Mucosa of gallbladder (tissue), 1 donor: ENCODE measurements around the gene ZSCAN4. TPM values are rescaled to one million over a fixed set of nuclear protein-coding genes. Genes with fewer than 3 reads are reported as not detected.
A peak's percentile ranks its signal among the peaks of the same experiment; 100 is the strongest.

ENCODE experiments used
- DNase-seq: peaks from one replicate; pipeline ENCODE4 v3.0.0-alpha.2; 2020; ENCODE audit warnings: low spot score
- total RNA-seq: library from RNA; stranded (reverse); gene quantifications from one replicate; pipeline ENCODE4 v1.2.1, GENCODE V29; 2021
- donor health status: DM: no; HTN: no; CAD: no.

ZSCAN4 gene, protein sequence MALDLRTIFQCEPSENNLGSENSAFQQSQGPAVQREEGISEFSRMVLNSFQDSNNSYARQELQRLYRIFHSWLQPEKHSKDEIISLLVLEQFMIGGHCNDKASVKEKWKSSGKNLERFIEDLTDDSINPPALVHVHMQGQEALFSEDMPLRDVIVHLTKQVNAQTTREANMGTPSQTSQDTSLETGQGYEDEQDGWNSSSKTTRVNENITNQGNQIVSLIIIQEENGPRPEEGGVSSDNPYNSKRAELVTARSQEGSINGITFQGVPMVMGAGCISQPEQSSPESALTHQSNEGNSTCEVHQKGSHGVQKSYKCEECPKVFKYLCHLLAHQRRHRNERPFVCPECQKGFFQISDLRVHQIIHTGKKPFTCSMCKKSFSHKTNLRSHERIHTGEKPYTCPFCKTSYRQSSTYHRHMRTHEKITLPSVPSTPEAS
- not detected for total RNA-seq

DNA sequence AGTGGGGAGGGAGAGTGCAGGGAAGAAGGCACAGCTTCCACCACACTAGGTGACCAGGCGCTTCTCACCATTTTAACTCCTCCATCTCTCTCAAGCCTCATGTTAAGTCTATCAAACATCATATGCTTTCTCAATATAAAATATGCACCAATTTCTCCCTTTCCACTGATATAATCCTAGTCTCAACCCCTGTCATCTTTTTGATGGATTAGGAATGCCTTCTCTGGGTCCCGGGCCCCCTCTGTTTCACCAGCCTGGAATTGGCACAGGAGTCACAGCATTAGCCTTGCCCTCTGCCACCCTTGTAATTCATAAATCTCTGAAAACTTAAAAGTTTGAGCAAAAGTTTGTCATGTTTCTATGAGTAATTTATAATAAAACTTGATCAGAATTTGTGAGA lies at the start of gene ZSCAN4:
TSS of gene ZSCAN4 (plus strand) at position 301 of the 400 bp plus-strand sequence. CDS start 7,211 bp downstream, outside the sequence.
- no peak for DNase-seq

DNA sequence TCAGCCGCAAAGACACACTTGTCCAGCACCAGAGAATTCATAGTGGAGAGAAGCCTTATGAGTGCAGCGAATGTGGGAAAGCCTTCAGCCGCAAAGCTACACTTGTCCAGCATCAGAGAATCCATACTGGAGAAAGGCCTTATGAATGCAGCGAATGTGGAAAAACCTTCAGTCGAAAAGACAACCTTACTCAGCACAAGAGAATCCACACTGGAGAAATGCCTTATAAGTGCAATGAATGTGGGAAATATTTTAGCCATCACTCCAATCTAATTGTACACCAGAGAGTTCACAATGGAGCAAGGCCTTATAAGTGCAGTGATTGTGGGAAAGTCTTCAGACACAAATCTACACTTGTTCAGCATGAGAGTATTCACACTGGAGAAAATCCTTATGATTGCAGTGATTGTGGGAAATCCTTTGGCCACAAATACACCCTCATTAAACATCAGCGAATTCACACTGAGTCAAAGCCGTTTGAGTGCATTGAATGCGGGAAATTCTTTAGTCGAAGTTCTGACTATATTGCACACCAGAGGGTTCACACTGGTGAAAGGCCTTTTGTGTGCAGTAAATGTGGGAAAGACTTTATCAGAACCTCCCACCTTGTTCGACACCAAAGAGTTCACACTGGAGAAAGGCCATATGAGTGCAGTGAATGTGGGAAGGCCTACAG lies 47.9 kb upstream of the ZSCAN4 start:
- no peak for DNase-seq

DNA sequence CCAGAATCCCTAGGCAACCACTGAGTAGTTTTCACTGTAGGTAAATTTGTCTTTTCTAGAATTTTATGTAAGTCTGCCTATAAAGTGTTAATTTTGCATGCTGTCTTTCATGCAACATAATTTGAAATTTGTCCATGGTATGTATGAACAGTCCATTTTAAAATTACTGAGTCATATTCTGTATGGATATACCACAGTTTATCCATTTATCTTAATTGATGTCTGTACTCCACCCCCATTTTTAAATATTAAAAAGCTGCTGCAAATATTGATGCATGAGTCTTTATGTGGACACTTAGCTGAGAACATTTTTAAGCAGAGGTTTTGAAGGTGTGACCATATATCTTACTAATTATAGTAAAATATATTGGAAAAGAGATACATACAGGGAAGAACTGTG lies 45.6 kb upstream of the ZSCAN4 start:
- no peak for DNase-seq

DNA sequence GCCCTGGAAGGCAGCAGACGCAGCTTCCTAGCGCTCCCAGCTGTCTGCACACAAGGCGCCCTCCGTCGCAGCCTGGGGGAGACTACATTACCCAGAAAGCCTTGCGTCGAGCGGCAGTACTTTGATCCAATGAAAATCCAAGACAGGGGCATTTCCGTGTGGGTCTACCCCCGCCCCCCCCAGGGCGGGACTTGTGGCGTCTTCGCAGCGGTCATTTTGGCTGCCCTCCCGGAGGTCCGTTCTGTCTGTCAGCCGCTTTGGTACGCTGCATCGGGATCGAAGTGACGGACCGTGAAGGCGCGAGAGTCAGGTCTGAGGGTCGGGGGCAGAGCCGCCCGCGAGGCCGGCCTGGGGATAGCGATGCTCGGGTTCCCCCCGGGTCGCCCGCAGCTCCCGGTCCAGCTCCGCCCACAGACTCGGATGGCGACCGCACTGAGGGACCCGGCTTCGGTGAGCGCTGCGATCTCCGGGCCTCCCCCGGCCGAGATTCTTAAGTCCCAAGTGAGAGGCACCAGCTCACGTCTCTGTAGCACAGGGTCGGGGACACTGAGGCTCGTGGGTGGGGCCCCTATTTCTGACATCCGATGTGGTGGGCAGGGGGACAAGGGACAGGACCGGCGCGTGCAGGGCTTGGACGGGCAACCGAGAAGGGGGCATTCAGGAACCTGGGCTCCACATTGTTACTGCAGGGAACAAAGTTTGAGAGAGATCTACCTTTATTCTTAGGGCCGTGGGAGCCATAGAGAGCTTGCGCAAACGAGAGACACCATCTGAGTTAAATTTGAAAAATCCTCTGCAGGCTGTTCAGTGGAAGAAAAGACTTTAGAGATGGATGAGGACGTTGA lies 35.5 kb upstream of the ZSCAN4 start, which contains the start of gene ZNF211:
TSS of gene ZNF211 (plus strand) at position 182 of the 845 bp plus-strand sequence. CDS start at position 361, 179 bp downstream.
- DNase-seq = peak; percentile 95

DNA sequence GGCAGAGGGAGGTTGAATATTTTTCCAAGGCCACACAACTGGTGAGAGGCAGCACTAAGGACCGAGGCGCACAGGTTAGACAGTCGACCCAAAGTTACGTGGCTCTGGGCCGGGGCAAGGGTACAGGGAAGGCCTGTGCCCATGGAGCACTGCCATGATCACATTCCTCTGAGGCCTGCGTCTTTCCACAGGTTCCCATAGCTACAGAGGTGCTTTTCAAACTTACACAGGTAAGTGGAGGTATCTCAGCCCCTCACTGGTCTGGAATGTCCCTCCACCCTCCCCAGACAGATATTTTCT lies 35.0 kb upstream of the ZSCAN4 start:
- no peak for DNase-seq

DNA sequence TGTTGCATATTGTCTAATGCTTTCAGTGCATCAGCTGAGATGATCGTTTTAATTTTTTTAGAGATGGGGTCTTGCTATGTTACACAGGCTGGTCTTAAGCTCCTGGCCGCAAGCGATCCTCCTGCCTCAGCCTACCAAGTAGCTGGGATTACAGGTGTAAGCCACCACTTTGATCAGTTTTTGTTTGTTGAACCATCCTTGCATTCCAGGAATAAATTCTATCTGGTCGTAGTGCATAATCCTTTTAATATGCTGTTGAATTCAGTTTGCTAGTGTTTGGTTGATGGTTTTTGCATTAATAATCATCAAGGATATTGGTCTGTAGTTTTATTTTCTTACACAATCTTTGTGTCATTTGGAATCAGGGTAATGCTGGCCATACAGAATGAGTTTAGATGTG lies 31.4 kb upstream of the ZSCAN4 start:
- no peak for DNase-seq

DNA sequence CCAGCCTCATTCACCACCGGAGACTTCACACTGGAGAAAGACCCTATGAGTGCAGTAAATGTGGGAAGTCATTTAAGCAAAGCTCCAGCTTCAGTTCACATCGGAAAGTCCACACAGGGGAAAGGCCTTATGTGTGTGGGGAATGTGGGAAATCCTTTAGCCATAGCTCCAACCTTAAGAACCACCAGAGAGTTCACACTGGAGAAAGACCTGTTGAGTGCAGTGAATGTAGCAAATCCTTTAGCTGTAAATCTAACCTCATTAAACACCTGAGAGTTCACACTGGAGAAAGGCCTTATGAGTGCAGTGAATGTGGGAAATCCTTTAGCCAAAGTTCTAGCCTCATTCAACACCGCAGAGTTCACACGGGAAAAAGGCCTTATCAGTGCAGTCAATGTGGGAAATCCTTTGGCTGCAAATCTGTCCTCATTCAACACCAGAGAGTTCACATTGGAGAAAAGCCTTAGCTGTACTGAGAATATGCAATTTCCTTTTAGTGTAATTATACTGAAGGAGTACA lies 27.0 kb upstream of the ZSCAN4 start:
- no peak for DNase-seq

DNA sequence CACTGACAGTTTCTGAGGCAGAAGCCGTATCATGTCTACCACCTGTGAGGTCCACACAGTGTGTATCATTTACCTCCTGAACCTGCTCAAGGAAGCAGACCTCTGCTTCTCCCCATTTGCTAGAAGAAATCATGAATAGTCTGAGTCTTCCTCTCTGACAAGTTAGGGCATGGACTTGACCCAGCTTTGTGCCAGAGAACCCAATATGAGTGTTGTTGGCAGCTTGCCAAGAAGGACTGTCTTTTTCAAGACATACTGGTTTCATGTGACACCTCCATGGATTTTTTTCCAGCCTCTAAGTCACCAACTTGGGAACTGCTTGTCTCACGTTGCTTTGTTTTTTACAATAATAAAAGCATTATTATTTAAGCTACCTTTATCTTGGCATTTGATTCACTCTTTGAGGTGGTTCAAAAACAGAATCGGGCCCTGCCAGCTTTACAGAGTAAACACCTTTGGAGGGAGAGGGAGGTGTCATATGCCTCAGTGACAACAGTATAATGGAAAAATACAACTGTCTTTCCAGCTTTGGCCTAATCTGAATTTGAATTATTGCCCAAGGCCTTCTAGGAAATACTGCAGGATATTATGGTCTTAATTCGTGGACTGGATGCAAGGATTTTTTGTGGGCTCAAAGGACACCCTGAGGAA lies 26.2 kb upstream of the ZSCAN4 start:
- DNase-seq = no peak

DNA sequence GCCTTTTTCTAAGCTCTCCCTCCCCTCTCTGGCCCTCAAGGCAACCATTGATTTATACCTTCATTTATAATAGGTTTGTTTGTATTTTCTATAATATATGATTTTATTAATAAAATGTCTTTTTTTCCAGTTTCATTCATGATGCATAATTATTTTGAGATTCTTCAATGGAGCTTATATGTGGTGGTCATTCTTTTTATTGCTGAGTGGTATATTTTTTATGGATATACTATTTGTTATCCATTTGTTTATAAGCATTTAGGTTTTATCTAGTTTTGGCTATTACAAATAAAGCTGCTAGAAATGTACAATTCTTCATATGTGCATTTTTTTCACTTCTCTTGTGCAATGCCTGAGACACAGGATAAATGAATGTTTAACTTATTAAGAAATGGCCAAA lies 25.0 kb upstream of the ZSCAN4 start:
- no peak for DNase-seq

DNA sequence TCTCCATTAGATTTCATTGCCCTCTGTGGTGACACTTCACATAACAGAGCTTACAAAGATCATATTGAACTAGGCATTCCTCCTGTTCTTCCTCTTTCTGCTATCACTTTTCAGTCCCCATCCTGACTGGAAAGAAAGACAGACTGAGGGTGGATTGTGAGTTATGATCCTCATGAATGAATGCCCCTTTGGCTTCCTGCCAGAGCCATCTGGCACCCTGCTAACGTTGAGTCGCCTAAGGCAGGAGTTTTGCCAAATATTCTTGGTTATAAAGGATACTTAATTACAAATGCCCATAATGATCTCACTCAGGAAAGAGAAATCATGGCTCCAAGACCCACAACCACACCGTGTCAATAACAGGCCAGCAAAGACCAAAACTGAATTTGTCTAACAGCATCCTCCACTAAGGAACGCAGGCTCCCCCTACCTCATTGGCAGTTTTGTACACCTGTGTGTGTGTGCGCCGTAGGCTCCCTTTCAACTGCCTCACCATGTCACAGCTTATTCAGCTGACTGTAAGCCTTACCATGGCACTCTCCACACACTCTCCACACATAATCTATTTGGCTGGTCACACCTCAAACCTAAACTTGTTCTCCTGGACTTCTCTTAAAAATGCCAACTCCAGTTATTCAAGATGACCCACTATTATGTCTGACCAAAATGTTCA lies 20.3 kb upstream of the ZSCAN4 start:
- DNase-seq = no peak

DNA sequence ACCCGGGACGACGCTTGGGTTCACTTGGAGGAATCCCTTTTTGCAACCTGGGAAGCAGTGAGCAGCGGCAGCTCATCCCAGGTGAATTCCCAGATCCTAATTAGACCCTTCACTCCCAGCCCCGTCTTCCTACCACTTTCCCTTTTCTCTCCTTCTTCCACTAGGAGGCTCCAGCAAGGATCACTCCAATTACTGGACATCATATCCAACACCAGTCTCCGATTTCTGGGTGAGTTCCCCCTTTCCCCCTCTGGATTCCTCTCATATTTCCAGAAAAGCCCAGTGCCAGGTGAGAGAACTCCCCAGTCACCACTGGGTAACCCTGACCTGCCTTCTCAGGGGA lies 17.1 kb upstream of the ZSCAN4 start:
- DNase-seq = no peak

DNA sequence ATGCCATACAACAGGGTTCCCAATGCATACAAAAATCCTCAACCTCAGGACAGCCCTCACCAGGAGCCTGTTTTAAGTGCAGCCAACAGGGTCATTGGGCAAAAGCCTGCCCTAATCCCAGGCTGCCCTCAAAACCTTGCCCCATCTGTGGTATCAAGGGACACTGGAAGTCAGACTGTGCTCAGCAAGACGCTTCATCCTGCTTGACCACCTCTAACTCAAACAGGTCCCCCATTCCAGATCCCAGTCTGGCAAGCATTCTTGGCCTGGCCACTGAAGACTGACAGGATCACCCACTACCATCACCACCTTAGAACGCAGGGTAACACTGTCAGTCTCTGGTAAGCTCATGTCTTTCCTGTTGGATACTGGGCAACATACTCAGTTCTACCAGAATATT lies 15.0 kb upstream of the ZSCAN4 start:
- DNase-seq = no peak

DNA sequence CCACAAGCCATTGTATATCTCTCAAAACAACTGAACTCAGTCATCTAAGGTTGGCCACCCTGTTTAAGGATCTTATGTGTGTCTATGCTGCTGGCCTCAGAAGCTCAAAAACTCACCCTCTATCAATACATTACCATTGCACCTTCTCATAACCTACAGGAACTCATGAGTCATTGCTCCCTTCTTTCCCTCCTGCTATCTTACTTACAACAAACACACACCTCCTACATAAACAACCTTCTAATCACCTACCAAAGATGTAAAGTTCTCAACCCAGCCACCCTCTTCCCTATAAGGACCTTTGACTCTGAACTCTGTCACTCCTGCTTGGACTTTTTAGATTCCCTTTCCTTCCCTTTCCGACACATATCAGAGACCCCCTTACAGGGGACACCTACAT lies 13.3 kb upstream of the ZSCAN4 start:
- no peak for DNase-seq

DNA sequence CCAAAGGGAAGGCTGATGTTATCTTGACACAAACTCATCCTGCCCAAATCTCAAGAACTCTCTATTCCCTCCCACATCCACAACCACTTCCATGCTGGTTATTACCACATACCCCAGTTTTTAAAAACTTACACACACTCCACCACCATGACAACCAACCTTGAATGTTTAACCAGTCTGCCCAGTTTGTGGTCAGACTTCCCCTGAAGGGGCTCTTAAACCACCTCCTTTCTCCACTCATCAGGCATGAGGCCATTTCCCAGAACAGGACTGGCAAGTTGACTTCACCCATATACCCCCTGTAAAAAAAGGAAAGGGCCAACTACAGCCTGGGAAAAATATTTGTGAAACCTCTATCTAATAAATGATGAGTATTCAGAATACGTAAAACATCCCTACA lies 12.4 kb upstream of the ZSCAN4 start:
- no peak for DNase-seq

DNA sequence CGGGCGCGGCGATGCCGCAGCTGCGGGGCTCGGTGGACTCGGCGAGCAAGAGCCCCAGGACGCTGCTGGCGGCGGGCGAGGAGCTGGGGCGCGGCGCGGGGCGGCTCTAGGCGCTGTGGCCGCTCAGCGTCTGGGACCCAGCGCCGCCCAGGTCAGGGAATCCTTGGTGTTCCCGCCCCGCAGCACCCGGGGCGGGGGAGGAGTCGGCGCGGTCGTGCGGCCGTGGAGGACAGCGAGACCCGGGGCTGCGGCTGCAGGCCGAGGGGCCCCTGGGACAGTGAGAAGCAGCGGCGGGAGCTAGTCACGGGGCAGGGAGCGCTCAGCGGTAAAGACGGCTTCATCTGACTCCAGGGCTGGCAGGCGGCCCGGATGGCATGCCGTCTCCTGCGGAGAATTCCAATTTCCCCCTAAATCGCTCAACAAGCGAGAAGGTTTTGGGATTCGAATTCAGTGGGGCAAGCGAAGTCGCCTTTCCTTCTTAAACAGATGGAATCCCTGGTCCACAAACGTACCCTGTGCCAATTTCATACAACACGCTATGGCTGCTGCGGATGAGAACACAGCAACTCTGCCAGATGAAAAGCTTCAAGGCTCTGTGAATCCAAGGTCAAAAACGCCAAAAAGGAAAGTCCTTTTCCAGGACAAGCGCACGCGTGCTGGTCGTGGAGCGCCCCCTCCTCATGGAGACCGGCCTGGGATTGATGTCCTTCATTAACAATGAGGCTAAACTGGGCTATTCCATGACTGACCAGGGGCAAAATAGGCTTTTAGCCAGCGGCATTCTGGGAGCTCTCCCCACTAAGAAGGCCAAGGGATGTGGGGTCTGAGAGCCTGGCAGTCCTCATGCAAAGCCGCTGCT lies 4.2 kb upstream of the ZSCAN4 start:
- DNase-seq = peak; percentile 22

DNA sequence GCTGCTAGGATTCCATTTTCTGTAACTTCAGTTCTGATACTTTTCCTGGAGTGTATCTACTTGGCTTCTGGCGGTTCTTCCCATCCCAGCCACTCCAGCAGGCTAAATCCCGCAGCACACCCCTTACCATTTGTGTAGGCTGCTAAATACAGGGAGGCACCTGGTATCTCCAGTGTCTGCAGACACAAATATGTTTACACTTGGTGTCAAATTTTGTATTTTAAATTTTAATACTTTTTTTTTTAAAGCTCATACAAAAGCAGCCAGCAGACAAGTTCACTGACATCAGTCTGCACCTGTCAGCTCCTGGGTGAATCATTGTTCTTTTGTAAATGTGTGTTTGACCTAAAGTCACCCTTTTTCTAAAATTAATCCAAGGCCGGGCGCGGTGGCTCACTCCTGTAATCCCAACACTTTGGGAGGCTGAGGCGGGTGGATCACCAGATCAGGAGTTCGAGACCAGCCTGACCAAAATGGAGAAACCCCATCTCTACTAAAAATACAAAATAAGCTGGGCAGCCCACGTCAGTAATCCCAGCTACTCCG lies 3.4 kb upstream of the ZSCAN4 start:
- no peak for DNase-seq

DNA sequence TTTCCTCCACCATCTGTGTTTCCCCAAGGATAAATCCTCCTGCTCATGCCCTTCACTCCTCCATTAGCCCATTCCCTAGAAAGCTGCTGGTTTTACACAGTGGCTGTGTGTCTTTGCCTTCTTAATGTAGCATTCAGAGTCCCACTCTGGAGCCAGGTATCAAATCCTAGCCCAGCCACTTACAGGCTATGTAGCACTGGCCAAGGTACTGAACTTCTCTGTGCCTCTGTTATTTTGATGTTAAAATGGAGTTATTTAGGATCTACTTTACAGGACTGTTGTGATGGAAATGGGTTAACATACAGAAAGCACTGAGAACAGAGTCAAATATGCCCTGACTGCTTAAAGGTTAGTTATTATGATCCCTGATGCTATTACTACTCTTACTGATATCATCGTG lies 1.5 kb upstream of the ZSCAN4 start:
- DNase-seq = no peak

DNA sequence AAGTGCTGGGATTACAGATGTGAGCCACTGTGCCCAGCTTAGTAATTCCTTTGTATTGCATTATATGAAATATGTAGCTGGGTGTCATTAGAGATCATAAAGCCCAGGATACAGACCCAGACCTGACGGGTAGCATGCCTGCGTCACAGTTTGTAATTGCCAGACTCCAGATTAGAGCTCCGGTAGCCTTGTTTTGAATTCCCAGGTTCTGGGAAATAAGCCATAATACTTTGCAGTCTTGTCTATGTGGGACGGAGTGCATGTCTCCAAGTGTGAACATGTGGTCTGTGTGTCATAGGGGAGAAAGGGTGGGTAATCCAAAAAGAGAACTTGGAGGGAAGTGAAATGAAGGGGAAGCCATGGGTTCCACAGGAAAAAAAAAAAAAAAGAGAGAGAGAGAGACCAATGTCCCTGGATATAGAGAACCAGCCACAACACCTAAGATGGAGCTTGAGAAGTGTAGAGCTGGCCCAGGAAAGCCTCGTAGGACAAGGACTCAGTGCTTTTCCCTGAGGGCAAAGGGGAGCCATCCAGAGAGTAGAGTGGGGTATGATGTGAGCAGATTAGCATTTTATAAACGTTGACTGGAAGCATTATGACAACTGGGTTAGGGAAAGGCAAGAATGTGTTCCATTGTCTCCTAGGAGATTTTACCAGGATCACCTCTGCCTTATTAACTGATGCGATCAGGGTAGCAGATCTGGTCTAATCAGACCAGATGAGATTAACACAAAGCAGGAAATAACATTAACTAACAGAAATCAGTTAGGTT lies 2.6 kb downstream of the ZSCAN4 start:
- DNase-seq = no peak

DNA sequence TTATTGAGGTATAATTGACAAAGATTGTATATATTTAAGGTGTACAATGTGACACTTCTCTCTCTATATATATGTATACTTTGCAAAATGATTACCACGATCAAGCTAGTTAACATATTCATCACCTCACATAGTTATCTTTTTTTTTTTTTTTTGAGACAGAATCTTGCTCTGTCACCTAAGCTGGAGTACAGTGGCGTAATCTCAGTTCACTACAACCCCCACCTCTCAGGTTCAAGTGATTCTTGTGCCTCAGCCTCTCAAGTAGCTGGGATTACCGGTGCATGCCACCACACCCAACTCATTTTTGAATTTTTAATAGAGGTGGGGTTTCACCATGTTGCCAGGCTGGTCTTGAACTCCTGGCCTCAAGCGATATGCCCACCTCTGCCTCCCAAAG lies 3.7 kb downstream of the ZSCAN4 start:
- DNase-seq = no peak
